H1 (cell line): ENCODE data around the gene EMC1. TPM values are rescaled to one million over a fixed set of nuclear protein-coding genes. Genes with fewer than 3 reads are reported as not detected.

Experiments used
- CHD2 ChIP-seq: IDR thresholded peaks from 2 replicates; pipeline ENCODE4 v1.6.1; 2012; ENCODE audit warnings: low read length, improper control_type of control experiment
- polyA plus RNA-seq, 7 experiments: library from polyadenylated mRNA; depleted of rRNA in 3 of 7; stranded (reverse) in 5 of 7; unstranded in 2 of 7; fragments of >200 nt in 5 of 7; fragments of 200-250 nt in 2 of 7; gene quantifications; 1 replicate in 5 of 7; 2 replicates in 1 of 7; 4 replicates in 1 of 7; pipeline versions ENCODE4 v1.2.1 to v1.2.3, GENCODE V29; 2011 to 2013; ENCODE audit warnings: missing spikeins in 2 of 7, mixed read lengths in 2 of 7
- total RNA-seq: library from RNA; stranded (reverse); fragmentation: NEBNext Ultra II Directional; extraction: Animal tissue kit (Norgen Biotek cat#: 25700); gene quantifications from 2 replicates; pipeline ENCODE4 v1.2.1, GENCODE V29; 2021

Gene EMC1
- total and polyA plus RNA-seq, 2 of the 8 experiments (the other 6 are each of a cell fraction or from before 2014, with no cell fraction given): 51.0 to 53.5 TPM

- TF ChIP-seq CHD2: no peak
- TF ChIP-seq, all 59 proteins: peak for 0
Observed at GRCh38 chr1:19206947-19207346, 44.4 kb downstream of the EMC1 start (continued).
